Ishikawa (cell line): ENCODE measurements around the gene ACR.

Experiments
- CEBPB ChIP-seq: IDR thresholded peaks from 2 replicates; pipeline ENCODE4 v1.6.1; 2012
- CREB1 ChIP-seq: IDR thresholded peaks from 2 replicates; pipeline ENCODE4 v1.6.1; 2012; ENCODE audit warnings: low read depth
- EGR1 ChIP-seq: IDR thresholded peaks from 2 replicates; pipeline ENCODE4 v1.6.1; 2012
- EP300 ChIP-seq: IDR thresholded peaks from 2 replicates; pipeline ENCODE4 v1.6.1; 2012; ENCODE audit warnings: borderline replicate concordance
- NFIC ChIP-seq: IDR thresholded peaks from 2 replicates; pipeline ENCODE4 v1.6.1; 2012
- RAD21 ChIP-seq: IDR thresholded peaks from 2 replicates; pipeline ENCODE4 v1.6.1; 2012; ENCODE audit warnings: low read depth
- TAF1 ChIP-seq: IDR thresholded peaks from 2 replicates; pipeline ENCODE4 v1.6.1; 2012; ENCODE audit warnings: low read depth, mild to moderate bottlenecking
- TCF12 ChIP-seq: IDR thresholded peaks from 2 replicates; pipeline ENCODE4 v1.6.1; 2012; ENCODE audit warnings: low read depth
- TEAD4 ChIP-seq: IDR thresholded peaks from 2 replicates; pipeline ENCODE4 v1.6.1; 2012
- YY1 ChIP-seq: IDR thresholded peaks from 2 replicates; pipeline ENCODE4 v1.6.1; 2012; ENCODE audit warnings: low read depth
- ZBTB7A ChIP-seq: IDR thresholded peaks from 2 replicates; pipeline ENCODE4 v1.6.1; 2012; ENCODE audit warnings: low read depth
- TF ChIP-seq, protein P1 (sequence below): IDR thresholded peaks from 2 replicates; pipeline ENCODE4 v1.6.1; 2012
- TF ChIP-seq, protein P2 (sequence below): IDR thresholded peaks from 2 replicates; pipeline ENCODE4 v1.6.1; 2012; ENCODE audit warnings: low read depth, mild to moderate bottlenecking
- TF ChIP-seq, protein P3 (sequence below): IDR thresholded peaks from 2 replicates; pipeline ENCODE4 v1.6.1; 2012

DNA sequence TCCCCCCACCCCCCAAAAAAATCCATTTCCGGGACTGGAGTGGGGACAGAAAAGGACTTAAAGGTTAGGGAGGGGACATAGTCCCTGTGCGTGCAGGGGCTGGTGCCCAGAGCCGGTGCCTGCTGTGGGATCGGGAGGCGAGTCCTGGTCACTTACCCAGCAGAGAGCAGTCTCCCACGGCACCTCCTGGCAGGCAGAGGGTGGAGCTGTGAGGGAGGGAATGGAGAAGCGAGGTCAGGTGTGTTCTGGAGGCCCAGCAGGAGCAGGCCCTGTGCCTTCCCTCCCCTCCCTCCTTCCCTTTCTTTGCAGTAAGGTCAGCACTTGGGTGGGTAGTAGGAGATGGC, 37.0 kb upstream of the ACR start:
- TF ChIP-seq TAF1, result no peak
- TF ChIP-seq CREB1, result no peak
- no peak for TF ChIP-seq EGR1
- no peak for TF ChIP-seq EP300
- TF ChIP-seq CEBPB, result no peak
- TF ChIP-seq NFIC, result no peak
- TF ChIP-seq, protein P1, sequence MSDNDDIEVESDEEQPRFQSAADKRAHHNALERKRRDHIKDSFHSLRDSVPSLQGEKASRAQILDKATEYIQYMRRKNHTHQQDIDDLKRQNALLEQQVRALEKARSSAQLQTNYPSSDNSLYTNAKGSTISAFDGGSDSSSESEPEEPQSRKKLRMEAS, result no peak
- no peak for TF ChIP-seq ZBTB7A
- TF ChIP-seq, protein P2, sequence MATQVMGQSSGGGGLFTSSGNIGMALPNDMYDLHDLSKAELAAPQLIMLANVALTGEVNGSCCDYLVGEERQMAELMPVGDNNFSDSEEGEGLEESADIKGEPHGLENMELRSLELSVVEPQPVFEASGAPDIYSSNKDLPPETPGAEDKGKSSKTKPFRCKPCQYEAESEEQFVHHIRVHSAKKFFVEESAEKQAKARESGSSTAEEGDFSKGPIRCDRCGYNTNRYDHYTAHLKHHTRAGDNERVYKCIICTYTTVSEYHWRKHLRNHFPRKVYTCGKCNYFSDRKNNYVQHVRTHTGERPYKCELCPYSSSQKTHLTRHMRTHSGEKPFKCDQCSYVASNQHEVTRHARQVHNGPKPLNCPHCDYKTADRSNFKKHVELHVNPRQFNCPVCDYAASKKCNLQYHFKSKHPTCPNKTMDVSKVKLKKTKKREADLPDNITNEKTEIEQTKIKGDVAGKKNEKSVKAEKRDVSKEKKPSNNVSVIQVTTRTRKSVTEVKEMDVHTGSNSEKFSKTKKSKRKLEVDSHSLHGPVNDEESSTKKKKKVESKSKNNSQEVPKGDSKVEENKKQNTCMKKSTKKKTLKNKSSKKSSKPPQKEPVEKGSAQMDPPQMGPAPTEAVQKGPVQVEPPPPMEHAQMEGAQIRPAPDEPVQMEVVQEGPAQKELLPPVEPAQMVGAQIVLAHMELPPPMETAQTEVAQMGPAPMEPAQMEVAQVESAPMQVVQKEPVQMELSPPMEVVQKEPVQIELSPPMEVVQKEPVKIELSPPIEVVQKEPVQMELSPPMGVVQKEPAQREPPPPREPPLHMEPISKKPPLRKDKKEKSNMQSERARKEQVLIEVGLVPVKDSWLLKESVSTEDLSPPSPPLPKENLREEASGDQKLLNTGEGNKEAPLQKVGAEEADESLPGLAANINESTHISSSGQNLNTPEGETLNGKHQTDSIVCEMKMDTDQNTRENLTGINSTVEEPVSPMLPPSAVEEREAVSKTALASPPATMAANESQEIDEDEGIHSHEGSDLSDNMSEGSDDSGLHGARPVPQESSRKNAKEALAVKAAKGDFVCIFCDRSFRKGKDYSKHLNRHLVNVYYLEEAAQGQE, result no peak
- TF ChIP-seq TCF12, result no peak
- TF ChIP-seq, protein P3, sequence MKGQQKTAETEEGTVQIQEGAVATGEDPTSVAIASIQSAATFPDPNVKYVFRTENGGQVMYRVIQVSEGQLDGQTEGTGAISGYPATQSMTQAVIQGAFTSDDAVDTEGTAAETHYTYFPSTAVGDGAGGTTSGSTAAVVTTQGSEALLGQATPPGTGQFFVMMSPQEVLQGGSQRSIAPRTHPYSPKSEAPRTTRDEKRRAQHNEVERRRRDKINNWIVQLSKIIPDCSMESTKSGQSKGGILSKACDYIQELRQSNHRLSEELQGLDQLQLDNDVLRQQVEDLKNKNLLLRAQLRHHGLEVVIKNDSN, result no peak
- no peak for TF ChIP-seq TEAD4
- TF ChIP-seq RAD21, result no peak
- TF ChIP-seq YY1, result no peak
